IPS-18c (cell line): Measurements from ENCODE around the gene TTC22.
A peak's percentile ranks its signal among the peaks of the same experiment; 100 is the strongest.

Source experiments
- H3K4me3 ChIP-seq: 2 replicates; pipeline ENCODE4 v1.7.0; 2013; ENCODE audit warnings: low read depth, mild to moderate bottlenecking, low read length, moderate library complexity; ENCODE audit not compliant: insufficient read depth
- H3K9me3 ChIP-seq: one replicate; pipeline ENCODE4 v1.6.1; 2013; ENCODE audit warnings: mild to moderate bottlenecking, low read length, moderate library complexity; ENCODE audit not compliant: control insufficient read depth, insufficient read depth

Gene TTC22

GRCh38 chr1:54812801-54813484 lies 11.8 kb upstream of the TTC22 start:
- Histone ChIP-seq H3K4me3 (peak overlapping the region; percentile 29; the same call in 1 of the 2 replicates), H3K9me3 (no peaks in the 10 kb centered on the region)

- Histone ChIP-seq H3K9me3 (no peaks in the 10 kb centered on the region), H3K4me3 (no peak overlapping the region)
These were observed 10.9 kb upstream of the TTC22 start for GRCh38 chr1:54811739-54812655.

GRCh38 chr1:54811066-54811465 lies 9.9 kb upstream of the TTC22 start:
- H3K4me3 ChIP-seq, result no peak overlapping the region
- H3K9me3 ChIP-seq, result no peaks in the 10 kb centered on the region

- H3K4me3 ChIP-seq, result no peak overlapping the region
- no peaks in the 10 kb centered on the region for H3K9me3 ChIP-seq
These were observed 9.2 kb upstream of the TTC22 start for GRCh38 chr1:54810153-54810942.

- H3K9me3 ChIP-seq, result no peaks in the 10 kb centered on the region
These were observed 8.5 kb upstream of the TTC22 start for GRCh38 chr1:54809496-54810074.

DNA sequence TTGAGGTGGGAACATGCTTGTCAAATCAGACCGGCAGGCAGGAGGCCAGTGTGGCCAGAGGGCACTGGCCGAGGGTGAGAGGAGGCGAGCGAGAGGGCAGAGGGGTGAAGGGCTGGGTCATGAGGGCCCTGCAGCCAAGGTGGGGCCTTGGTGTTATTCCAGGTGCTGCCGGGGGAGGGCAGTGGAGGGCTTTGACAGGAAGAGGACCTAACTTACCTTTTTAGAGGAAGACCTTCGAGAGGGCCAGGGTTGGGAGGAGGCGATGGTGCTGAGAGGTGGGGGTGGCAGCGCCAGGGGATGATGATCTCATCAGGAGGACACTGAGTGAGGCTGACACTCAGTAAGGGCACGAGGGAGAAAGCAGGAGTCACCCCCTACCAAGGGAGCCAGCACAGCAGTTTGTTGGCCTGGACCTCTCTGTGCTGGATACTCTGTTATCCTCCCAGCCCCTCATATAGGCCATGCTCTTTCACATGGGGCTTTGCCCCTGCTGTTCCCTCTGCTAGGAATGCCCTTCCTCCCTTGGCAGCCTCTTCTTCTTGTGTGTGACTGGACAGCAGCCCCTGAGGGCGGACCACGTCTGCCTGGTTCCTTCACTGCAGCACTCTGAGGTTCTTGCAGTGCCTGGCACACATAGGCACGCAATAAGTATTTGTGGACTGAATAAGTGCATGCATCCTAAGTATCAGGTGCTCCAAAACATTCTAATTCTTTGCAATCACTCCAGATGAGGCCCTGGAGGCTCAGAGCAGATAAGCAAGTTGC lies 7.5 kb upstream of the TTC22 start:
- Histone ChIP-seq H3K9me3 (no peaks in the 10 kb centered on the region), H3K4me3 (no peak overlapping the region)

More at GRCh38 chr1:54809496-54810074, 8.5 kb upstream of the TTC22 start:
- H3K4me3 ChIP-seq, result no peak overlapping the region

GRCh38 chr1:54807756-54808155 lies 6.6 kb upstream of the TTC22 start:
- H3K9me3 ChIP-seq, result no peaks in the 10 kb centered on the region
- no peak overlapping the region for H3K4me3 ChIP-seq

DNA sequence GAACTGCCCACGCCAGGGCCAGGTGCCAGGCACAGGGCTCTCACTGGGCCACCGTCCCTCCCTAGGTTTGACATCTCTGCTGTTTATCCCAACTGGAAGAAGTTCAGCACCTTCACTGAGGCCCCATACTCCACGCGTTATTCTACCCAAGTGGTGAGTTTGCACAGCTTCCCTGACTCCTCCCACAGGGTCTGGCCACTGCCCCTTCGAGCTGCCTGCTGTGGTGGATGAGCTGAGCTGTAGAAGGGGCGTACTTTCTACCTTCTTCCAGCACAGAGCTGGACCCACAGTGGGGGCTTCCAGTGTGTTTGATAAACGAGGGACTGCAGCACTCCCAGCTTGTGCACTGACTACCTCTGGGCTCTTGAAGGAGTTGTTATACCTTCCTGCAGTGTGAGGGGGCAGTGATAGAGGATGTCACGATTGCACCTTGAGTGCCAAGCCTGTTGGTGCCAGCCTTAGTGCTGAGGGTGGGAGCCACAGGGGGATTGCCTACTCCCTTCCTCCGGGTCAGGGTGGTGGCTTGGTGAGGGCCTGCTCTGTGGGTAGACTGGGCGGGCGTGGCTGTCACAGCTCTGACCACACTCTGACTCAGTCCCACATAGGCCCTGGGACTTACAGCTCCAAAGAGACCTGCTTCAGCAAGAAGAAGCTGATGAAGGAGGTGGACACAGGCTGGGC lies 5.9 kb upstream of the TTC22 start:
- no peaks in the 10 kb centered on the region for H3K9me3 ChIP-seq

DNA sequence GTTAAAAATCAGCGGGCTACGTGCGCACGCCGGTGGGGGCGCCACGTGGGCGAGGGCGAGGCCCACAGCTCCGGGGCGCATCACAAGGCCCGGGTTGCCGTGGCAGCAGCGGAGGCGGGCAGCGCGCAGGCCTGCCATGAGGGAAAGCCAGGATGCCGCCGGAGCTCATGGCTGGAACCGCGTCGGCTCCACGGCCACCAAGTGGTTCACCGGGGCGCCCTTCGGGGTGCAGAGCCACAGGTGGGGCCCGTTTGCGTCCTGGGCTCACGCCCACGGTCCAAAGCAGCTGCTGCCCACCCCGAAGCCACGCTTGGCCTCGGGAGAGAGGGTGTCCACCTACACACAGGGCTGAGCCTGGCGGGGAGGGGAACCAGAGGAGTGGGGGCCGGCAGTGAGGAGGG lies 4.9 kb upstream of the TTC22 start:
- H3K9me3 ChIP-seq, result no peaks in the 10 kb centered on the region
- H3K4me3 ChIP-seq, result no peak overlapping the region

More for the DNA sequence above, 5.9 kb upstream of the TTC22 start:
- H3K4me3 ChIP-seq, result no peak overlapping the region

DNA sequence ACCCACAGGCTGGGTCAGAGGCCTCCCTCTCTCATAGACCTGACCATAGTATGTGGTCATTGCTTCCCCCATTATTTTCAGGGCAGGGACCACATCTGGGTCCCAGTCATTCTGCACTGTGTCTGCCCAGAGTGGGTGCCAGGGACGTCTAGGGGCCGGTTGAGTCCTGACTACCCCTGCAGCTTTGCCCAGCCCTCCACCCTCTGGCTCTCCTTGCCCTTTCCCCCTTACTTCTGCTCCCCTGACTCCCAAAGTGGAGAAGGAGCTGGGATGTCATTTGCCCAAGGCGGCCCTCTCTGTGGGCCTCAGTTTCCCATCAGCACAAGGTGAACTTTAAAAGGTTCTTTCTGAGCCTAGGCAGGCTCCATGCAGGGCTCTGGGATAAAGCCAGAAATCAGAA lies 4.3 kb upstream of the TTC22 start:
- Histone ChIP-seq H3K4me3 (no peak overlapping the region), H3K9me3 (no peaks in the 10 kb centered on the region)

- H3K9me3 ChIP-seq, result no peaks in the 10 kb centered on the region
- H3K4me3 ChIP-seq, result no peak overlapping the region
These were observed 3.5 kb upstream of the TTC22 start for GRCh38 chr1:54804471-54805132.

DNA sequence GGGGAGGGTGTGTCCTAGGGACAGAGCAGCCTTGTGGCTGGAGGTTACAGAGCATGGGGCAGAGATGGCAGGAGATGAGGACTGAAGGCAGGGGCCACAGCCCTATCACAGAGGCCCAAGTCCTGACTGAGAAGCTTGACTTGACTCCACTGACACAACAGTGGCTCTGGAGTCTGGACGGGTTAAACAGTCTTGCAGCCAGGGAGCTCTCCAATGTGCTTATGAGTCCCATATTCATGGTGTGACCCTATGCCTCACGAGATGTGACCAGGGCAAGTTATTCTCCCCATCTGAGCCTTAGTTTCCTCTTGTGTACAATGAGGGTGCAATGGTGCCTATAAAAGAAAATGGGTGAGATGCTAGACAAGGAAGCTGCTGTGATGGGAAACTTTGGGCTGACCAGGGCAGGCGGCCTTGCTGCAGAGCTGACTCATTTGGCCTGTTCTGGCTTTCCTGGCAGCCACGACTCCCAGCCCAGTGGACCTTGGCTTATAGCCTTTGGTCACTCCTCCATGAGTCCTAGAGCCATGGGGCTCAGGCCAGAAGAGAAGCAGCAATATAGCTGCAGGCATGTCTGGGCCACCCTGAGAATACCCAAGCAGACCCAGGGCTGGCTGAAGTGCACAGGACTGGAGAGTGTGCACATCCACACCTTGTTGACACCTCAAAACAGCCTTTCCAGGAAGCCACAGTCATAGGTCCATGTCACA lies 2.8 kb upstream of the TTC22 start:
- H3K9me3 ChIP-seq, result no peaks in the 10 kb centered on the region
- H3K4me3 ChIP-seq, result no peak overlapping the region

- no peak overlapping the region; the same call in 1 of the 2 replicates for H3K4me3 ChIP-seq
These were observed 853 bp downstream of the TTC22 start for GRCh38 chr1:54800041-54800898.

More at GRCh38 chr1:54800041-54800898, 853 bp downstream of the TTC22 start:
- H3K9me3 ChIP-seq, result no peaks in the 10 kb centered on the region
